GM23248 (cell line): ENCODE results near the gene VIPR2. TPM values are rescaled to one million over a fixed set of nuclear protein-coding genes. Genes with fewer than 3 reads are reported as not detected.

Source experiments
- DNase-seq: peaks from one replicate; pipeline ENCODE4 v3.0.0-alpha.2; 2015
- H2AFZ ChIP-seq: fragments of 200-600 bp; sonication (generic); 2 replicates; pipeline ENCODE4 v1.6.1; 2016; ENCODE audit warnings: antibody characterized with exemption
- H3F3A ChIP-seq: fragments of 200-600 bp; sonication (generic); 2 replicates; pipeline ENCODE4 v1.6.1; 2016; ENCODE audit warnings: mild to moderate bottlenecking, antibody characterized with exemption, mixed run types; ENCODE audit not compliant: insufficient read depth
- H3K27ac ChIP-seq: fragments of 200-600 bp; sonication (generic); 2 replicates; pipeline ENCODE4 v1.5.1; 2016; ENCODE audit warnings: mild to moderate bottlenecking
- H3K27me3 ChIP-seq: fragments of 200-600 bp; sonication (generic); replicated peaks from 2 replicates; pipeline ENCODE4 v1.6.1; 2016; ENCODE audit warnings: mild to moderate bottlenecking; ENCODE audit not compliant: insufficient read depth
- H3K36me3 ChIP-seq: fragments of 200-600 bp; sonication (generic); 2 replicates; pipeline ENCODE4 v1.6.1; 2016; ENCODE audit warnings: low read depth, mild to moderate bottlenecking
- H3K4me1 ChIP-seq: fragments of 200-600 bp; sonication (generic); 2 replicates; pipeline ENCODE4 v1.6.1; 2016; ENCODE audit warnings: mild to moderate bottlenecking; ENCODE audit not compliant: insufficient read depth
- H3K4me2 ChIP-seq: fragments of 200-600 bp; sonication (generic); one replicate; pipeline ENCODE4 v1.6.1; 2016; ENCODE audit warnings: mild to moderate bottlenecking; ENCODE audit not compliant: unreplicated experiment
- H3K4me3 ChIP-seq: fragments of 200-600 bp; sonication (generic); 2 replicates; pipeline ENCODE4 v1.5.1; 2016; ENCODE audit warnings: mild to moderate bottlenecking
- H3K79me2 ChIP-seq: fragments of 200-600 bp; sonication (generic); 2 replicates; pipeline ENCODE4 v1.6.1; 2016; ENCODE audit warnings: mild to moderate bottlenecking; ENCODE audit not compliant: insufficient read depth
- H3K9ac ChIP-seq: fragments of 200-600 bp; sonication (generic); 2 replicates; pipeline ENCODE4 v1.6.1; 2016; ENCODE audit warnings: mild to moderate bottlenecking
- H3K9me2 ChIP-seq: fragments of 200-600 bp; sonication (generic); 2 replicates; pipeline ENCODE4 v1.6.1; 2016; ENCODE audit warnings: mixed run types, mild to moderate bottlenecking, moderate library complexity; ENCODE audit not compliant: insufficient read depth
- H3K9me3 ChIP-seq: fragments of 200-600 bp; sonication (generic); one replicate; pipeline ENCODE4 v1.6.1; 2017; ENCODE audit warnings: low read depth
- H4K20me1 ChIP-seq: fragments of 200-600 bp; sonication (generic); 2 replicates; pipeline ENCODE4 v1.6.0; 2016; ENCODE audit not compliant: insufficient read depth
- EZH2 ChIP-seq: fragments of 200-600 bp; sonication (generic); IDR thresholded peaks from 2 replicates; pipeline ENCODE4 v1.6.1; 2018; ENCODE audit warnings: antibody characterized with exemption, mild to moderate bottlenecking; ENCODE audit not compliant: insufficient read depth, poor library complexity, severe bottlenecking
- EZH2phosphoT487 ChIP-seq: fragments of 200-600 bp; sonication (generic); IDR thresholded peaks from 2 replicates; pipeline ENCODE4 v1.6.1; 2018; ENCODE audit warnings: antibody characterized with exemption, moderate library complexity, mild to moderate bottlenecking, low read depth; ENCODE audit not compliant: insufficient read depth
- WGBS, 2 experiments: methylation state at CpG; one replicate each; pipeline ENCODE4 v1.1.6; 2015 to 2017; ENCODE audit warnings: low lambda C conversion rate in 2 of 2, low coverage in 1 of 2; ENCODE audit errors: missing lambda C conversion rate in 2 of 2; 5-methylcytosine and 5-hydroxymethylcytosine counted together
- in situ Hi-C: fragments of 300-500 bp; cut with MboI; formaldehyde crosslinking; loops from 2 replicates; pipeline ENCODE4 v1.15.0; 2020
- polyA plus RNA-seq: library from polyadenylated mRNA; unstranded; fragments of >200 nt; fragmentation: Nextera tagmentation; extraction: Ambion mirVana; gene quantifications from 2 replicates; pipeline ENCODE4 v1.2.1, GENCODE V29; 2016
- total RNA-seq: library from RNA; depleted of rRNA; stranded (reverse); fragments of >200 nt; shearing (Covaris generic); gene quantifications from 2 replicates; pipeline ENCODE4 v1.2.3, GENCODE V29; 2014

VIPR2 gene
- total and polyA plus RNA-seq, 2 experiments from 2014 or later, result not detected

DNA sequence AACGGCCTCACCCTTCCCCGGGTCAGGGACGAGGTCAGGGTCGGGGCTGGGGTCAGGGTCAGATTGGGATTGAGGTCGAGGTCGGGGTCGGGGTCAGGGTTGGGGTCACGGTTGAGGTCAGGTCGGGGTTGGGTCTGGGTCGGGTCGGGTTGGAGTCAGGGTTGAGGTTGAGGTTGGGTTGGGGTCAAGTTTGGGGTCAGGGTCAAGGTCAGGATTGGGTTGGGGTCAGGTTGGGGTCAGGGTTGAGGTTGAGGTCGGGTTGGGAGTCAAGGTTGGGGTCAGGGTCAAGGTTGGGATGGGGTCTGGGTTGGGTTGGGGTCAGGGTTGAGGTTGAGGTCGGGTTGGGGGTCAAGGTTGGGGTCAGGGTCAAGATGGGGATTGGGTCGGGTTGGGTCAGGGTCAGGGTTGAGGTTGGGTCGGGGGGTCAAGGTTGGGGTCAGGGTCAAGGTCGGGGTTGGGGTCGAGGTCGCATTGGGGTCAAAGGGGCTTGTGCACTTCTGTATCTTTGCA, 131.4 kb downstream of the VIPR2 start:
- H3K4me2 ChIP-seq, result no peak overlapping the region
- no peak overlapping the region for H2AFZ ChIP-seq
- no peak for TF ChIP-seq EZH2
- no peak for TF ChIP-seq EZH2phosphoT487

DNA sequence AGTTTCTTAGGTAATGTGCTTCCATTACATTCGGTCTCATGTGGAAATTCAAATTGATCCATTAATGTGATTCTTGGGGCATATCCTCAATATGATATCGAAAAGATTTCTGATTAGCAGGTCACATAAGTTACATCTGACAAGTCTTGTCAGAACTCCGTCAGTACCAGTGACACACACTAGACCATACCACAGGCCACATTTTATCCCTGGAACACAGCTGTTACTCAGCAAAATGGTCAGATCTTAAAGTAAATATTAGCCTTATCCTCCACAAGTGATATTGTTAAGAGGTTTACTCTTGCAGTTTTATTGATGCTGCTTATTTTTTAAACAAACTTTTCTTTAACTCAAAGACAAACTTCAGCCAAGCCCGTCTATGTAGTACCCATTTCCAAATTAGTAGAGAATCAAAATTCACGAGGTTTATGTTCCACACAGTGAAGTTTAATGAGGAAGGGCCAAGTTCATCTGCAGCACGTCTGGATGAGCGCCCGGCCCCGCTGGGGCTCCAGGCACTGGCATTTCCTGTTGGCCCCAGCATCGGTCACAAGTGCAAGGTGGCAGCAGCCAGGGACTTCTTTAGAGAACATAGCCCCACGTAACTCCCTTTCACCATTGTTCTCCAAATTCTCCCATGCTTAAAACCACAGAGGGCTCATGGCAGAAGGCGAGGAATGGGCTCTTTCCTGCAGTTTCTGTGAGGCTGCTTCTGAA, 132.2 kb downstream of the VIPR2 start:
- Histone ChIP-seq H3K79me2 (no peaks in the 10 kb centered on the region), H4K20me1 (no peaks in the 10 kb centered on the region), H3K4me2 (no peak overlapping the region), H3F3A (no peaks in the 10 kb centered on the region), H3K9me2 (no peaks in the 10 kb centered on the region), H3K9ac (no peak overlapping the region), H3K9me3 (no peaks in the 10 kb centered on the region), H3K4me3 (no peak overlapping the region), H3K27ac (no peak overlapping the region), H3K36me3 (no peaks in the 10 kb centered on the region), H3K27me3 (no peaks in the 10 kb centered on the region), H3K4me1 (peaks cover 3% of the 10 kb centered on the region; the same call in 1 of the 2 replicates), H2AFZ (no peak overlapping the region)
- WGBS, 2 experiments, result 13 to 17% methylated on average over 12 of the region's 12 CpGs
- TF ChIP-seq EZH2phosphoT487 (no peak), EZH2 (no peak)
- in situ Hi-C loops, result no loop called here
- peak; percentile 4 for DNase-seq

More for the DNA sequence above, 131.4 kb downstream of the VIPR2 start:
- Histone ChIP-seq H3K27ac (no peak overlapping the region), H3F3A (no peaks in the 10 kb centered on the region), H3K4me3 (no peak overlapping the region), H3K27me3 (no peaks in the 10 kb centered on the region), H3K9me3 (no peaks in the 10 kb centered on the region), H3K79me2 (no peaks in the 10 kb centered on the region), H4K20me1 (no peaks in the 10 kb centered on the region), H3K4me1 (peaks cover 3% of the 10 kb centered on the region; the same call in 1 of the 2 replicates), H3K9ac (no peak overlapping the region), H3K9me2 (no peaks in the 10 kb centered on the region), H3K36me3 (no peaks in the 10 kb centered on the region)
- no peak for DNase-seq
- in situ Hi-C loops, result no loop called here
- 51% methylated on average over 6 to 18 of the region's 18 CpGs for WGBS, 2 experiments

GRCh38 chr7:159011722-159012022, 133.0 kb downstream of the VIPR2 start:
- H3K9me2 ChIP-seq, result no peaks in the 10 kb centered on the region
- H3K9ac ChIP-seq, result no peak overlapping the region
- no peaks in the 10 kb centered on the region for H4K20me1 ChIP-seq
- no peak overlapping the region for H3K4me3 ChIP-seq
- no peak for TF ChIP-seq EZH2phosphoT487
- TF ChIP-seq EZH2, result no peak
- H2AFZ ChIP-seq, result no peak overlapping the region
- H3K9me3 ChIP-seq, result no peaks in the 10 kb centered on the region
- in situ Hi-C loops, result no loop called here
- H3K27ac ChIP-seq, result no peak overlapping the region
- 43 to 46% methylated on average over 3 of the region's 3 CpGs for WGBS, 2 experiments
- peaks cover 3% of the 10 kb centered on the region; the same call in 1 of the 2 replicates for H3K4me1 ChIP-seq
- H3F3A ChIP-seq, result no peaks in the 10 kb centered on the region
- no peaks in the 10 kb centered on the region for H3K36me3 ChIP-seq
- H3K4me2 ChIP-seq, result no peak overlapping the region
- no peaks in the 10 kb centered on the region for H3K79me2 ChIP-seq
- H3K27me3 ChIP-seq, result no peaks in the 10 kb centered on the region
- DNase-seq, result no peak

DNA sequence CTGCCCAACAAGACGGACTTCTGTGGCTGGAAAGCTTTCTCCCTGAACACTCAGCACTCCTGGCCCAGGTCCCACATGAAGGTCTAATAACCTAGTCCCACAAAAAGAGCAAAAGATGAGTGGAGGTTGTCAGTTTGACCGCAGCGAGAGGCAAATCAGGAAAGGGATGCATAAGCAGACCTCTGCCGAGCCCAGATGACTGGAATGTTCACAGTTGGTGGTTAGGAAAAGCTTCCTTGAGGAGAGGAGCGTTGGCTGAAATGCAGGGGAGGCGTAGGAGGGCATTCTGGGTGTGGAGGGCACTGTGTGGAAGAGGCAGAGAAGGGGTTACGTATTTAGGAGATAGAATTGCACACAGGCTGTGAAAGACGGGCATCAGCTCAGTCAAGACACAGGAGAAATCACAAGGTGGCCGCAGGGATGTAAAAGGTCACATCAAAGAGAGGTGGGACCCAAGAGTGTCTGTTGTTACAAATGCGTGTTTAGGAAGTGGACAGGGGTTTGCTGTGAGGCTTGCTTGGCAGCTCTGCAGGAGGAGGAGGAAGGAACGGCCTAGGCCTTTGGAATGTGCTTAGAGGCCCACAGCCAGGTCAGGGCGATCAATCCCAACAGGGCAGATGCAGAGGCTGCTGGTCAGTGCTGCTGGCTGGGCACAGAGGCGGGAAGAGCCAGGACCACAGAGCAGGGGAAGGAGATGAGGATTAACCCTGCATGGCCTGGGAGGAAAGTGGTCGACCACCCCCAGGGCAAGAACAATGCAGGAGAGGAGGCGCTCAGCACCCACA, 133.5 kb downstream of the VIPR2 start:
- H3K9ac ChIP-seq, result no peak overlapping the region
- no peaks in the 10 kb centered on the region for H3K36me3 ChIP-seq
- H3K4me1 ChIP-seq, result peaks cover 3% of the 10 kb centered on the region; the same call in 1 of the 2 replicates
- no peak for TF ChIP-seq EZH2phosphoT487
- TF ChIP-seq EZH2, result no peak
- H3F3A ChIP-seq, result no peaks in the 10 kb centered on the region
- no peaks in the 10 kb centered on the region for H4K20me1 ChIP-seq
- no peaks in the 10 kb centered on the region for H3K9me2 ChIP-seq
- H3K27ac ChIP-seq, result no peak overlapping the region
- no peak overlapping the region for H3K4me2 ChIP-seq
- H3K9me3 ChIP-seq, result no peaks in the 10 kb centered on the region
- H3K27me3 ChIP-seq, result no peaks in the 10 kb centered on the region
- no peak for DNase-seq
- in situ Hi-C loops, result no loop called here
- H2AFZ ChIP-seq, result no peak overlapping the region
- 36 to 37% methylated on average over 14 to 15 of the region's 15 CpGs for WGBS, 2 experiments
- no peaks in the 10 kb centered on the region for H3K79me2 ChIP-seq
- H3K4me3 ChIP-seq, result no peak overlapping the region
